Stimulated activated CD8-positive, alpha-beta memory T cell treated with anti-CD3 and anti-CD28 coated beads, Interleukin-12 subunit alpha, Interleukin-12 subunit beta, amount 100 ng/mL, for 1 hour (primary cell): ENCODE data around the gene ATP5ME.
"Not testable (repeated sequence)": the region's sequence is repeated elsewhere in the genome, so short reads cannot be mapped to it uniquely, and the experiment has no call there.

Experiments
- DNase-seq: peaks from one replicate; pipeline ENCODE4 v3.0.0-alpha.2; 2020; ENCODE audit warnings: low read depth

ATP5ME gene

DNA sequence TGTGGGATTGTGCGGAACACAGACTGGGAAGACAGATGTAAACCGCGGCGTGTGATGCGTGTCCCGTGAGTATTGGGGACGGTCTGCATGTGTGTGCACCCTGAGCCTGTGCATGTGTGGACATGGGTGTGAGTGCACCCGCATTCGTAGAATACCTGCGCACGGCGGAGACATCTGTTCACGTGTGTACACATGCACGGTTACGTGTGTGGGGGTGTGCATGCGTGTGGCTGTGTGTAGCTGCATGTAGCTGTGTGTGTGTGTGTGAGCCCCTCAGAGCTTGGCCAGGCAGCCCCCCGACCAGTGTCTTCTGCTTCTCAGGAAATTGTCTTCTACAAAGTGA, 19.6 kb downstream of the ATP5ME start:
- no peak for DNase-seq

DNA sequence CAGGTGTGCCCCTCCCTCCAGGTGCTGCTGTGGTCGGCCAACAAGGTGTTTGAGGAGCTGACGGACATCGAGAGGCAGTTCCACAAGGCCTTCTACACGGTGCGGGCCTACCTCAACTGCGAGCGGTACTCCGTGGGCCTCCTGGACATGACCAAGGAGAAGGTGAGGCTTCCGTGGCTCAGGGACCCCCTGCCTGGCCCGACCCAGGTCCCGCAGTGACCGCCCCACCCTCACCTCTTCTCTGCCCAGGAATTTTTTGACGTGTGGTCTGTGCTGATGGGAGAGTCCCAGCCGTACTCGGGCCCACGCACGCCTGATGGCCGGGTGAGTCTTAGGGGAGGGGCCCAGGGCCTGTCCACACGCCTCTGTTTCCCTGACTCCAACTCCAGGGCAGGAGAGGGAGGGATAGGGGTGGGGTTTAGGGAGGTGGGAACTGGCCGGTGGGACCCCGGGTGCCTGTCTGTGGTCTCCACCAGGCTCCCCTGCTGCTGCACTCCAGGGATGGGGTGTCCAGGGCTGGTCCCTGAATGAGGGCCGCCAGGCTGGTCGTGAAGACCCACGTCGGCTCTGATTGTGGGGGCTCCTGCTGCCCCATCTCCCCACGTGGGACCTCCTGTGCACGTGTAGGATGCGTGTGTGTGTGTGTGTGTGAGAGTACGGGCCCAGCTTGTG, 20.1 kb downstream of the ATP5ME start:
- no peak for DNase-seq

DNA sequence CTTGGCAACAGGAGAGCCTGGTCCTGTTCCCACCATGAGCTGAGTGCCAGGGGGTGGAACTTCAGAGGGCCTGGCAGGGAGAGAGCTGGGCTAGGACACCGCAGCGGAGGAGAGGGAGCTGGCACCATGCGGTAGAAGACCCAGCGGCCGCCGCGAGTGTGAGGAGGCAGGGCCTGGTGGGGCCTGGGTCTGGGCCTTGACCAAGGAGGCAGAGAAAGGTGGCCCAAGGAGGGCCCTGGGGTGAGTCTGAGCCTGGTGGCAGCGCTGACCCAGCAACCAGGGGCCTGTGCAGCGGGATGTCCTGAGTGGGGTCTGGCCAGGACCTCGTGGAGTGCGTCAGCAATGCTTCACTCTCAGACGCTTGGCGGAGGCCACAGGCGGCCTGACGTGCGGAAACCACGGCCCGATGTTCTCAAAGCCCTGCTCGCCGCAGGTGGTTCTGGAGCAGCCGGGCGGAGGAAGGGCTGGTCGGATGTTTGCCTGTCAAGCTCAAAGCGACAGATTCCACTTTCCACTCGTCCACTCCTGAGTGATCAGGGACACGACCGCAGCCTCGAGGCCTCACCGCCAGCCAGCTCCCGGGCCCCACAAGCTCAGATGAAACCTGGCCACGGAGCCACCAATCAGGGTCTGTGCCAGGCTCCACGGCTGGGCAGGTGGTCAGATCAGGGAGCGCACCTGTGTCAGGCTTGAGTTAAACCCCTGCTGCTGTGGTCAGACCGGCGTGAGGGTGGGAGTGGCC, 20.8 kb downstream of the ATP5ME start:
- DNase-seq, result no peak

DNA sequence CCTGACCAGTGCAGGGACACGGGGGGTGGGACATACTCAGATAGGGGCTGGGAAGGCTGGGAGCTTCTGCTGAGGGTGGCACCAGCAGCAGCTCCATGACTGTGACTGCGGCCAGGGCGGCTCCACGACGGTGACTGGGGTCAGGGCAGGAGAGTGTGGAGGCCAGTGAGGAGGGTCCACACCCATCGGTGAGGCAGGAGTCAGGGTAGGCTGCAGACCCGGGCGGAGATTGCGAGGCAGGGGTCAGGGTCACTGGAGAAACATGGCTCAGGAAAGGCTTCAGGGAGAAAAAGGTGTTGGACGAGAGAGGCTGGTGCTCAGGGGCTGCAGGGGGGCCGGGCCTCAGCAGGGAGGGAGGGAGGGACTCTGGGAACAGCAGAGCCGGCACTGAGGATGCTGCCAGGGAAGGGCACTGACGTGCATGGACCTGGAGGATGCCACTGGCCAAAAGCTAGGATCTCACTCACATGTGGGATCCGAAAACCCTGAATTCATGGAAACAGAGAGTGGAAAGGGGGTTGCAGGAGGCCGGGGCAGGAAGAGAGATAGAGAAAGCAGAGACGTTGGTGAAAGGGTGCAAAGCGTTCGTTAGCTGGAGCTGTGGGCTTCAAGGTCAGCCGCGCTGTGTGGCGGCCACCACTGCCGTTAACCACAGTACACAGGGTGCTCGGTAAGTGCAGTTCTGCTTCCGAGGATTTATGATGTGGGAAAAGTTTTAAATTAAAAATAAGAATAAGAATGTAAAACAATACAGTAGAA, 22.0 kb downstream of the ATP5ME start:
- DNase-seq, result no peak

DNA sequence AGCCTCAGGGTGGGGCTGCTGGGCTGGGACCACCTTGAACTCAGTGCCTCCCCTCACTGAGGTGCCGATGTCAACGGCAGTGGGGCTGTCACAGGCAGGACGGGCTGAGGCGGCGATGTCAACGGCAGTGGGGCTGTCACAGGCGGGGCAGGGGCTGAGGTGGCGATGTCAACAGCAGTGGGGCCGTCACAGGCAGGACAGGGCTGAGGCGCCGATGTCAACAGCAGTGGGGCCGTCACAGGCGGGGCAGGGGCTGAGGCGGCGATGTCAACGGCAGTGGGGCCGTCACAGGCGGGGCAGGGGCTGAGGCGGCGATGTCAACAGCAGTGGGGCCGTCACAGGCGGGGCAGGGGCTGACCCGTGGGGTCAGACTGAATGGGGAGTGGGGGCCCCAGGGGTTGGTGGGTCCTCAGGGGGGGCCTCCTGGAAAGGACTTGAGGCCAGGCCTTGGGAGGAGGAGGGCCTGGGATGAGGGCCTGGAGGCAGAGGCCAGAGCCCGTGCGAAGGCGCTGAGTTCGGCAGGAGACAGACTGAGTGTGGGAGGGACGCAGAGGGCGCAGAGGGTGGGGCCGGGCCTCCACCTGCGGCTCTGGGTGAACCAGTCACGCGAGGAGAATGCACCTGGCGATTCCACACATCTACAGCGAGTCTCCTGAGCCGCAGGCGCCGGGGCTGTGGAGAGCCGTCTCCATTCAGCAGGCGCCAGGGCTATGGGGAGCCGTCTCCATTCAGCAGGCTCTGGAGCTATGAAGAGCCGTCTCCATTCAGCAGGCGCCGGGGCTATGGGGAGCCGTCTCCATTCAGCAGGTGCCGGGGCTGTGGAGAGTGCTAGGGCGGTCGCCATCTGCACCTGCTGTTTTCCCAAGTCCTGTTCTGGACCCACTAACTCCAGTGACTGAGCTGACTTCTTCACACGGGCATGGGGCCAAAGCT, 22.9 kb downstream of the ATP5ME start:
- DNase-seq, result no peak

DNA sequence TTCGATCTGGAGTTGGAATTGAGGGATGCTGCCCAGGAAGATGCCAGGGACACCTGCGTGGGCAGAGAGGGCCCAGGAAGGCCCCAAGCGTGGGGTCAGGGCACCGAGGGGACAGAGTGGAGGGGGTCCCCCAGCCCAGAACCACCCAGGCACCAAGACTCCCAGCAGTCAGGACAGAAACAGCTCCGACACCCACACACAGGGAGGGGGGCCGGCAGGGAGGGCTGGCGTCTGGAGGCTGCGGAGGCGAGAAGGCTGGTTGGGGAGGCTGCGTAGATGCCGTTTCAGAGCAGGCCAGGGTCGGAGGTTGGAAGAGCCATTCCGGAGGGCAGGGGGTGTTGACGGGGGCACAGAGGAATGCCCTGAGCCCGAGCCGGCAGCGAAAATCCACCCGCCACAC, 23.6 kb downstream of the ATP5ME start:
- no peak for DNase-seq

DNA sequence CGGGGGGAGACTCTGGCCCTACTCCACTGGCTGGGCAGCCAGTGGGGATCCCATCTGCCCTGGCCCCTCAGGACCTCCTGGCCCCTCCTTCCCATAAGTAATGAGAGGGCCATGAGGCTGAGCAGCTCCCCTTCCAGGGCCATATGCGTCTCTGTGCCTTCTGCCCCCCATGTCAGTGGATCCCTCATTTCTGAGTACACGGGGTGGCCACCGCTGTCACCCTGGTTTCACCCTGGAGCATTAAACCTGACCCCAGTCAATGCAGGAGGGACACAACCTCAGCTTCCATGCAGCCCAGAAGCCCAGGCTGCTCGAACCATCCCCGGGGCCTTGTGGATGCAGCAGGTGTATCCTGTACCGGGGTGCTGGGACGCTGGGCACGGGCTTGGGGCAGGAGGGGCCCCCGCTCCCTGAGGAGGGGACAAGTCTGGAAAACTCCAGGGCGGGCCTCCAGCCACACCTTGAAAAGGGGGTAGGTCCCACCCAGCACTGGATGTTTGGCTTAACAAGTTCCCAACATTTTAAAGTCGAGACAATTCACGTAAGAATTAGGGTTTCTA, 24.2 kb downstream of the ATP5ME start:
- DNase-seq, result no peak

DNA sequence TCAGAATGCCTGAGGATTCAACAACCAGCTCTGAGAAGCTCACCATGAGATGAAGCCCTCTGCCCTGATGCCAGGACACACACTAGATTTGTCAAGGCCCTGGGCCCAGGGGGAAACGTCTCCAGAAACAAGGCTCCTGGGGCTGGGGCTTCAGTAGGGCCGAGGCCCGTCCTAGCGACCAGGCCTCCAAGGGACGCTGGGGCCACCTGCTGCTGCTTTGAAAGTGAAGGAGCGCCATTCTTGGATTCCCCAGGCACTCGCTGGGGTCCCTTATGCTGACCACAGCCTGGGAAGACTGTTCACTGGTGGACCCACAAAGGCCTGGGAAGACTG, 24.8 kb downstream of the ATP5ME start:
- DNase-seq, result no peak

DNA sequence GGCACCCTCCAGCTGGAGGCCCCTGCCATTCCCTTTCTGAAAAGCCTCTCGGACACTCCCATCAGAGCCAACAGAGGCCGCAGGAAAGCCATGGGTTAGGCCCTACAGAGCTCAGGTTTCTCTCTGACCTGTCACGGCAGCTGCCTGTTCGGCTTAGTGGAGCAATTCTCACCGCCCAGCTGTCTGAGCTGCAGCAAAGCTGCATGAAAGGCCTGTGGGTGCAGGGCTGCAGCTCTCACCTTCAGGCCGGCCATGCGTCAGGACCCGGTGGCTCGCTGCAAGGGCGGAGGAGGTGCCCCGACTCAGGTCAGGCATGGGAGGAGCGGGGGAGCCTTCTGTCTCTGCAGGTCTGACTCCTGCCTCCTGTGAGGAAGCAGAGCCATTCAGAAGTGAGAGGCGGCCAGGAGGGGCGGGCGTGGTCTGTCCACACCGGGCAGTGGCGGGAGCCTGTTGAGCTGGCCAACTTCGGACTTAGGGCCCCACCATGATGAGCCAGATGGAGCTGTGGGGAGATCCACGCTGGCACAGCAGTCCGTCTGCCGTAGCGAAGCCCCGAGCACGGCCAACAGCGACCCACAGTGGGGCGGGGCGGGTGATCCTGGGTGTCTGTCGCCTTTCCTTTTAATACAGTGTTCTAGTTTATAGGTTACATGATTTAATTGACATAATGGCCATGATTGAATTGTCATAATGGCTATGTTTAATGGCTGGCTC, 25.3 kb downstream of the ATP5ME start:
- no peak for DNase-seq

DNA sequence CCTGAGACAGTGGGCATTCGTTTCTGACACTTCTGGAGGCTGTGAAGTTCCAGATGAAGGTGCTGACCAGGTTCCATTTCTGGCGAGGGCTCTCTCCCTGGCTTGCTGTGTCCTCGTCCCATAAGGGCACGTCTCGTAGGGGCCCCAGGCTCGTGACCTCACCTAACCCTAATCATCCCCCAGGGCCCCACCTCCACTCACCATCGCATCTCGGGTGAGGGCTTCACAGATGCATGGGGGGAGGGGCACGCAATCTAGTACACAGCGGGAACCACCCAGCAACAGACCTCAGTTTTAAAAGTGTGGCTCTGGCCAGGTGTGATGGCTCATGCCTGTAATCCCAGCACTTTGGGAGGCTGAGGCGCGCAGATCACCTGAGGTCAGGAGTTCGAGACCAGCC, 26.6 kb downstream of the ATP5ME start:
- no peak for DNase-seq

DNA sequence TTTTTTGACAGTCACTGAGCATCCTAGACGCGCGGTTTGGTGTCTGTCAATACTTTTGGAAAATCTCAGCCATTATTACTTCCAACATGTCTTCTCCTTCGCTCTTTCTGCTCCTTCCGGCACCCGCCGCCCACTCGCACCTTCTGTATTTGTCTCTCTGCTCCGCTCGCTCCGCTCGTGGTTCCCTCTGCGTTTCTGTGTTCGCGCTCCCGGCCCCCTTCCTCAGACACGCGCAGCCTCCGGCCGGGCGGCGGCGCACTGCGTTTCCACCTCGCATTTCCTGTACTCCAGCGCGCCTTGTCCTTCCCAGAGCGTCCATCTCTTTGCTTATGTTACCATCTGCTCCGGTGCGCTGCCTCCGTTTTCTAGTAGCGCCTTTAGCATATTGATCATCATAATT, 27.6 kb downstream of the ATP5ME start:
- DNase-seq, result no peak

DNA sequence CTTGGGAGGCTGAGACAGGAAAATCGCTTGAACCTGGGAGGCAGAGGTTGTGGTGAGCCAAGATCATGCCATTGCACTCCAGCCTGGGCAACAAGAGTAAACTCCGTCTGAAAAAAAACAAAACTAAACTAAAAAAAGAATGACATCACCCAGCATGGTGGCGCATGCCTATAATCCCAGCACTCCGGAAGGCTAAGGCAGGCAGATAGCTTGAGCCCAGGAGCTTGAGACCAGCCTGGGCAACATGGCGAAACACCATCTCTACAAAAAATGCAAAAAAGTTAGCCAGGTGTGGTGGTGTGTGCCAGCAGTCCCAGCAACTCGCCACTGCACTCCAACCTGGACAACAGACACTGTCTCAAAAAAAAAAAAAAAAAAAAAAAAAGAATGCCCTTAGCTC, 31.7 kb downstream of the ATP5ME start:
- not testable (repeated sequence) for DNase-seq

DNA sequence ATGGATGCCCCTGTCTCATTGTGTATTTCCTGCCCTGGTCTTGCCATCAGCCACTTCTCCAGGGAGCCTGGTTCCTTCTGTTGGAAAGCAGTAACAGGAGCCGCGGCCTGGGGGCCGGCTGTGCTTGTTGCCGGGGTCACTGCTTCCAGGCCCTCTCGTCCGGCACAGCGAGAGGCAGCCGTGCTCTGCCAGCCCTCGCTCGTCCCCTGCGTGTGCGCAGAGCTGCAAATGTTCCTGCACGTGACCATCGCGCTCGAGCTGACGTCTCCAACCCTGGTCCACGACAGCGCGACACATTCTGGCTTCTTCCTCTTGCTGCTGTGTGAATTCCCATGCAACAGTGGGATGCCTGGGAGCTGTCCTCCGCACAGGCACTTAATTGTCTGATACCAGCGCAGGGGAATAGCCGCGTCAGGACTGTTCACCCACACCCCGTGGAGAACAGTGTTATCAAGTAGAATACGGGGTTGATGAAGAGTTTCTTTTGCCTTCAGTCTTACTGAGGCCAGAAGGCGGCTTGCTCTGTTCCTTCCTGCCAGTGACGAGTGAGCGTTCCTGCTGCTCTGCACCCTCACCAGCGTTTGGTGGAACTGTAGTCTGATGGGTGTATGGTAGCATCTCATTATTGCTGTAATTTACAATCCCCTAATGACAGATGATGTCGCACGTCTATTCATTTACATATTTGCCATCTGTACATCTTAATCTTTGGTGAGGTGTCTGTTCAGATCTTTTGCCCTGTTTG, 36.4 kb downstream of the ATP5ME start:
- no peak for DNase-seq

DNA sequence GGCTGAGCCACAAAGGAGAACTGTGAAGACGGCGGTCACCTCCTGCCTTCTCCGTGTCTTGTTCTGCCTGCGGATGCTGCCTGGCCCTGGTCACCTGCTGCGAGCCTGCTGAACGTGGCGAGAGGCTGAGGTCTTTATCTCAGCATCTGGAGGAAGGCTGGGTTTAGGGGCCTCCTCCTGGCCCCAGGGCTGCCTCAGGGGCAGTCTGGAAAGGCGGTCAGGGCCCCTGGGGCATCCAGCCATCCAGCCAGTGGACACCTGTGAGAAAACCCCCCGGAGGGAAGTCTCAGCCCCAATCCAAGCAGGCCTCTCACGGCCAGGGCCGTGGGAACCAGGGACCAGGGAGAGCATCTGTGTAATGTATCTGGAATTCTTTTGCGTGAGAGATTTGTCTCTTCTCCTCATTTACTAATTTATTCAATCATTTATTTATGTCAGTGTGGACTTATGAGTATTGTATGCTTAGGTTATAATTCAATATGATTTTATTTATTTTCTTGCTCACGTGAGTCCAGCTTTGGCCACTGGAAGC, 37.4 kb downstream of the ATP5ME start:
- DNase-seq, result no peak

DNA sequence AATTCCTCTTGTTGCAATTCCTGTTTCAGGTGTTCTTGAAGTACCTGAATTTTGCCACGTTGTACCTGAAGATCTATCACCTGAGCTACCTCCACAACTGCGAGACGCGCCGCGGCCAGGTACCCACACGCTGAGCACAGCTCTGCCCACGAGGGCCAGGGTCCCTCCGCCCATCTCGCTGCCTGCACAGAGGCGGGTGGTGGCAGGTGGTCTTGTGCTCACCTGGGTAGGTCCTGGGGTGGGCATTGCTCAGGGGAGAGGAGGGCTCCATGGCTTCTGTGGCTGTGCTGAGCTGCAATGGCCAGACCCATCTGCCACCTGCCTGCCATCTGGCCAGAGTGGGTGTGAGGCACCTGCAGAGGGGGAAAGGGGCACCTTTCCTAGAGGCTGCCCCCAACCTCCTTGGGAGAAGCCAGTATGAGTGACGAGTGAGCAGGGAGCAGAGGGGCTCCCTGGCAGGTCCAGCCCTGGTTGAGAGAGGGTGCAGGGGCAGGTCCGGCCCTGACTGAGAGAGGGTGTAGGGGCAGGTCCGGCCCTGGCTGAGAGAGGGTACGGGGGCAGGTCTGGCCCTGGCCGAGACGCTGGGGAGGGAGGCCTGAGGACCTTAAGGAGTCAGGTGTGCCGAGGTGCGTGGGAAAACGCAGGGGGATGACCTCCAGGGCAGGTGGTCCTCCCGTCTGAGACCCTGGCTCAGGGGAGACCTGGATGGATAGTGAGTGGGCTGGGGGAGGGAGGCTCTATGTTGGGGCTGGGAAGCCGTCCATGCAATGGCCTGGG, 38.0 kb downstream of the ATP5ME start:
- no peak for DNase-seq

DNA sequence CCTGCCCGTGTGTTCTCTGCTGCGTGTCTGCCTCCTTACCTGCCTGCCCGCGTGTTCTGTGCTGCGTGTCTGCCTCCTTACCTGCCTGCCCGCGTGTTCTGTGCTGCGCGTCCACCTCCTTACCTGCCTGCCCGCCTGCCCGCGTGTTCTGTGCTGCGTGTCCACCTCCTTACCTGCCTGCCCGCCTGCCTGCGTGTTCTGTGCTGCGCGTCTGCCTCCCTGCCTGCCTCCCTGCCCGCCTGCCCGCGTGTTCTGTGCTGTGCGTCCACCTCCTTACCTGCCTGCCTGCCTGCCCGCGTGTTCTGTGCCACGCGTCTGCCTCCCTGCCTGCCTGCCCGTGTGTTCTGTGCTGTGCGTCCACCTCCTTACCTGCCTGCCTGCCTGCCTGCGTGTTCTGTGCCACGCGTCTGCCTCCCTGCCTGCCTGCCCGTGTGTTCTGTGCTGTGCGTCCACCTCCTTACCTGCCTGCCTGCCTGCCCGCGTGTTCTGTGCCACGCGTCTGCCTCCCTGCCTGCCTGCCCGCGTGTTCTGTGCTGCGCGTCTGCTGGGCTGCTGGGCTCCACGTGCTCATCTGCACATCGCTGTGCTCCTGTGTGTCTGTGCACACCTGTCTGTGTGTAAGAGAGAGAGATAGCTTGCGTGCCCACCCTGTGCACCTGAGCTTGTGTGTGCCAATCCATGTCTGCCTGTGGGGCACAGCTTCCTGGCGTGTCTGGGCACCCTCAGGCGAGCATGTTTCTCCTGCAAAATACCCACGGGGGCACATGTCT, 38.8 kb downstream of the ATP5ME start:
- not testable (repeated sequence) for DNase-seq

DNA sequence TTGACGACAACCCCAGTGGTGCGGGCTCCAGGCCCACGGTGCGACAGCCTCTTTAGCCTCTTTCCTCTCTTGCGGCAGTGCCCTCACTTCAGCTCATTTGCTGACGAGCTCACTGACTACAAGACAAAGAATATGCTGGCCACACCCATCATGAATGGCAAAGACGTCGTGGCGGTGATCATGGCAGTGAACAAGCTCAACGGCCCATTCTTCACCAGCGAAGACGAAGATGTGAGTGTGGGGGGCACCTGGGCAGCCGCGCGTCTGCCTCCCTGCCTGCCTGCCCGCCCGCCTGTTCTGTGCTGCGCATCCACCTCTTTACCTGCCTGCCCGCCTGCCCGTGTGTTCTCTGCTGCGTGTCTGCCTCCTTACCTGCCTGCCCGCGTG, 39.5 kb downstream of the ATP5ME start:
- no peak for DNase-seq

DNA sequence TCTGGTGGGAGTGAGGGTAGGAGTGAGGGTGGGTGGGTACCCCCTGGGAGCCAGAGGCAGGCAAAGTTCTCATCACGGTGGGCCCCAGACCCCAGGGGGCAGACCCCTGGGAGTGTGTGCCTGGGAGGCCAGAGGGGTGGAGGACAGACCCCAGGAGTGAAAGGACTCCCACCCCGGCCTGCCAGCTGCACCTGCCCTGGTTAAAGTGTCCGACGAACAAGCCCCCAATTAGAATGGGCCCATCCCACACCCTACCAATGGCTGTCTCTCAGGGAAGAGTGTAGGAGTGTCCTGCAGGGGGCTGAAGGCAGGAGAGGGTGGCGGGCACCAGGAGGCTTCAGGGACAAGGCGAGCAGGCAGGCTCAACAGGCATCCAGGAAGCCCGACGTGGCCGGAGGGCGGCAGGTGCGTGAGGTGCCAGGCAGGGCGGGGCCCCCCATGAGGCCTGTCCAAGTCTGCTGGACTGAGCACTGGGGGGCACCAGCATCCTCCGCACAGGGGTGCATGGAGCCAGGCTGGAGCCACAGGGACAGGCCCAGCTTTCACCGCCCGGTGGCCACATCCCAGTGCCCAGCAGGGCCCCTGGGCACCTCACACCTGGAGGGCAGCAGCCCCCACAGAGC, 40.0 kb downstream of the ATP5ME start:
- DNase-seq, result no peak
